Measurements from ENCODE around the gene PLEKHA7. TPM values are rescaled to one million over a fixed set of nuclear protein-coding genes. Genes with fewer than 3 reads are reported as not detected.

The PLEKHA7 gene
- total RNA-seq, 1 donor from 2014 or later = 45.9 TPM

- H3K4me1 ChIP-seq = no peaks in the 10 kb centered on the region
- no peak for DNase-seq (ENCODE audit: extremely low spot score in 2 of 2)
- intact Hi-C loops (cut with DNase I) = no loop called here
- no peaks in the 10 kb centered on the region for H3K27me3 ChIP-seq
- H3K9me3 ChIP-seq = no peaks in the 10 kb centered on the region
- peaks cover 0 to 7% of the 10 kb centered on the region in 2 donors for H3K36me3 ChIP-seq
- H3K27ac ChIP-seq = no peak overlapping the region
- TF ChIP-seq, protein P1, sequence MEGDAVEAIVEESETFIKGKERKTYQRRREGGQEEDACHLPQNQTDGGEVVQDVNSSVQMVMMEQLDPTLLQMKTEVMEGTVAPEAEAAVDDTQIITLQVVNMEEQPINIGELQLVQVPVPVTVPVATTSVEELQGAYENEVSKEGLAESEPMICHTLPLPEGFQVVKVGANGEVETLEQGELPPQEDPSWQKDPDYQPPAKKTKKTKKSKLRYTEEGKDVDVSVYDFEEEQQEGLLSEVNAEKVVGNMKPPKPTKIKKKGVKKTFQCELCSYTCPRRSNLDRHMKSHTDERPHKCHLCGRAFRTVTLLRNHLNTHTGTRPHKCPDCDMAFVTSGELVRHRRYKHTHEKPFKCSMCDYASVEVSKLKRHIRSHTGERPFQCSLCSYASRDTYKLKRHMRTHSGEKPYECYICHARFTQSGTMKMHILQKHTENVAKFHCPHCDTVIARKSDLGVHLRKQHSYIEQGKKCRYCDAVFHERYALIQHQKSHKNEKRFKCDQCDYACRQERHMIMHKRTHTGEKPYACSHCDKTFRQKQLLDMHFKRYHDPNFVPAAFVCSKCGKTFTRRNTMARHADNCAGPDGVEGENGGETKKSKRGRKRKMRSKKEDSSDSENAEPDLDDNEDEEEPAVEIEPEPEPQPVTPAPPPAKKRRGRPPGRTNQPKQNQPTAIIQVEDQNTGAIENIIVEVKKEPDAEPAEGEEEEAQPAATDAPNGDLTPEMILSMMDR (IDR thresholded peaks at IDR 0.05) = no peak
- TF ChIP-seq POLR2AphosphoS5 (IDR thresholded peaks at IDR 0.05; ENCODE audit: insufficient read depth in 1 of 2, low read depth in 1 of 2) (no peak), POLR2A (IDR thresholded peaks at IDR 0.05) (no peak)
- no peak overlapping the region for H3K4me3 ChIP-seq
These were observed 157.0 kb downstream of the PLEKHA7 start for GRCh38 chr11:16857186-16857585.

GRCh38 chr11:16856022-16856471, 158.2 kb downstream of the PLEKHA7 start:
- H3K27me3 ChIP-seq = no peaks in the 10 kb centered on the region
- intact Hi-C loops (cut with DNase I) = no loop called here
- no peaks in the 10 kb centered on the region for H3K9me3 ChIP-seq
- TF ChIP-seq, protein P1 (IDR thresholded peaks at IDR 0.05) = no peak
- no peak for TF ChIP-seq POLR2AphosphoS5 (IDR thresholded peaks at IDR 0.05; ENCODE audit: insufficient read depth in 1 of 2, low read depth in 1 of 2)
- no peak for TF ChIP-seq POLR2A (IDR thresholded peaks at IDR 0.05)
- H3K36me3 ChIP-seq = peaks cover 0 to 7% of the 10 kb centered on the region in 2 donors
- DNase-seq (ENCODE audit: extremely low spot score in 2 of 2) = no peak
- H3K4me3 ChIP-seq = no peak overlapping the region
- no peaks in the 10 kb centered on the region for H3K4me1 ChIP-seq
- no peak overlapping the region for H3K27ac ChIP-seq

DNA sequence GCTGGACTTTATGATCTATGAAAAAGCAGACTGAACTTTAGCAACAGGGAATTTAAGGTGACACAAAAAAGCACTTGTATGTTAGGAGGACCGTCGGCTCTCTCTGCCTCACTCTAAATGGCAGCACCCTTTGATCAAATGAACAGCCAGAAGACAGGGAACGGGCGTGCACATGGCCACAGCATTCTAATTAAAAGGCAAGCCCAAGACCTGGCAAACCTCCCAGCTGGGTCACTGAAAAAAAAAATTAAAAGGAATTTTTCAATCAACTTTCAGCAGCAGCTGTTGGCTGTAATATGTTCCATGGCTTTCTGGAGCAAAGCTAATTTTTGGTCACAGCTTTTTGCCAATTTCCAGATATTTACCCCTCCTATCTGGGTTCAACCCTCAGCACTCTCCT, 159.2 kb downstream of the PLEKHA7 start:
- no peak for DNase-seq (ENCODE audit: extremely low spot score in 2 of 2)
- no peak overlapping the region for H3K27ac ChIP-seq
- H3K9me3 ChIP-seq = no peaks in the 10 kb centered on the region
- intact Hi-C loops (cut with DNase I) = no loop called here
- TF ChIP-seq POLR2AphosphoS5 (IDR thresholded peaks at IDR 0.05; ENCODE audit: insufficient read depth in 1 of 2, low read depth in 1 of 2) (no peak), POLR2A (IDR thresholded peaks at IDR 0.05) (no peak)
- TF ChIP-seq, protein P1 (IDR thresholded peaks at IDR 0.05) = no peak
- H3K4me3 ChIP-seq = no peak overlapping the region
- no peaks in the 10 kb centered on the region for H3K27me3 ChIP-seq
- H3K4me1 ChIP-seq = no peaks in the 10 kb centered on the region
- H3K36me3 ChIP-seq = peaks cover 0 to 7% of the 10 kb centered on the region in 2 donors

DNA sequence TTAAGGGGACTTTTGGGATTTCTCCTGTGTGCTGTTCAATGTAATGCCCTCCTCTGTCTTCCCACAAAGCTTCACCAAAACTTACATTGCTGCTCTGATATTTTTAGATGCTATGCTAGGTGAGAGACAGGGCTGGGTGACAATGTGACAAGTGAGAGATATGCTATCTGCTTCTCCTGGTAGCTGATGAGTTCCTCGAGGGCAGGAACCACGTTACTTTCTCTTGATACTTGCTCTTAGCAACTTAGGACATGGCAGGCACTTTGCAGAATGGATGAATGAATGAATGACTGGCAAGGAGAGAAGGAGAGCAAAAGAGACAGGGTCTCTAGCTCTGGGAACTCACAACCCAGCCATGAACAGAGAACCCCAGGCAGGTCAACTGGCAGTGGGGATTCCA, 160.4 kb downstream of the PLEKHA7 start:
- Histone ChIP-seq H3K4me1 (no peaks in the 10 kb centered on the region), H3K27ac (no peak overlapping the region), H3K9me3 (no peaks in the 10 kb centered on the region), H3K4me3 (no peak overlapping the region), H3K36me3 (peaks cover 0 to 7% of the 10 kb centered on the region in 2 donors), H3K27me3 (no peaks in the 10 kb centered on the region)
- TF ChIP-seq, protein P1 (IDR thresholded peaks at IDR 0.05) = no peak
- intact Hi-C loops (cut with DNase I) = no loop called here
- DNase-seq (ENCODE audit: extremely low spot score in 2 of 2) = no peak

GRCh38 chr11:16853266-16853665, 160.9 kb downstream of the PLEKHA7 start:
- intact Hi-C loops (cut with DNase I) = no loop called here
- H3K27ac ChIP-seq = no peak overlapping the region
- no peaks in the 10 kb centered on the region for H3K27me3 ChIP-seq
- H3K4me3 ChIP-seq = no peak overlapping the region
- no peak for DNase-seq (ENCODE audit: extremely low spot score in 2 of 2)
- peaks cover 0 to 7% of the 10 kb centered on the region in 2 donors for H3K36me3 ChIP-seq
- no peak for TF ChIP-seq POLR2AphosphoS5 (IDR thresholded peaks at IDR 0.05; ENCODE audit: insufficient read depth in 1 of 2, low read depth in 1 of 2)
- TF ChIP-seq, protein P1 (IDR thresholded peaks at IDR 0.05) = no peak
- no peak for TF ChIP-seq POLR2A (IDR thresholded peaks at IDR 0.05)
- H3K4me1 ChIP-seq = no peaks in the 10 kb centered on the region
- H3K9me3 ChIP-seq = no peaks in the 10 kb centered on the region

All from vagina (tissue), 2 donors.